PC-9 (cell line): ENCODE data around the gene UBLCP1.
"Not testable (repeated sequence)": the region's sequence is repeated elsewhere in the genome, so short reads cannot be mapped to it uniquely, and the experiment has no call there.

Experiments
- EZH2 ChIP-seq: fragments of 200-600 bp; sonication (generic); IDR thresholded peaks from 2 replicates; pipeline ENCODE4 v1.8.0; 2017; ENCODE audit warnings: antibody characterized with exemption, low read depth
- TF ChIP-seq, protein P1 (sequence below): fragments of 200-600 bp; sonication (generic); conservative IDR thresholded peaks from 2 replicates; pipeline ENCODE4 v1.6.1; 2017; ENCODE audit warnings: mixed run types, antibody characterized with exemption, mild to moderate bottlenecking, moderate library complexity

DNA sequence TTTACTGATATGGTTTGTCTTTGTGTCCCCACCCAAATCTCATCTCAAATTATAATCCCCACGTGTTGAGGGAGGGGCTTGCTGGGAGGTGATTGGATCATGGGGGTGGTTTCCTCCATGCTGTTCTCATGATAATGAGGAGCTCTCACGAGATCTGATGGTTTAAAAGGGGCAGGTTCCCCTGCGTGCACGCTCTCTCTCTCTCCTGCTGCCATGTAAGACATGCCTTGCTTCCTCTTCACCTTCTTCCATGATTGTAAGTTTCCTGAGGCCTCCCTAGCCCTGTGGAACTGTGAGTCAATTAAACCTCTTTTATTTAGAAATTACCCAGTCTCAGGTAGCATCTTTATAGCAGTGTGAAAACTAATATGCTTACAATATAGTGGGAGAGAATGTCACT is 2.9 kb upstream of the UBLCP1 start:
- TF ChIP-seq, protein P1, sequence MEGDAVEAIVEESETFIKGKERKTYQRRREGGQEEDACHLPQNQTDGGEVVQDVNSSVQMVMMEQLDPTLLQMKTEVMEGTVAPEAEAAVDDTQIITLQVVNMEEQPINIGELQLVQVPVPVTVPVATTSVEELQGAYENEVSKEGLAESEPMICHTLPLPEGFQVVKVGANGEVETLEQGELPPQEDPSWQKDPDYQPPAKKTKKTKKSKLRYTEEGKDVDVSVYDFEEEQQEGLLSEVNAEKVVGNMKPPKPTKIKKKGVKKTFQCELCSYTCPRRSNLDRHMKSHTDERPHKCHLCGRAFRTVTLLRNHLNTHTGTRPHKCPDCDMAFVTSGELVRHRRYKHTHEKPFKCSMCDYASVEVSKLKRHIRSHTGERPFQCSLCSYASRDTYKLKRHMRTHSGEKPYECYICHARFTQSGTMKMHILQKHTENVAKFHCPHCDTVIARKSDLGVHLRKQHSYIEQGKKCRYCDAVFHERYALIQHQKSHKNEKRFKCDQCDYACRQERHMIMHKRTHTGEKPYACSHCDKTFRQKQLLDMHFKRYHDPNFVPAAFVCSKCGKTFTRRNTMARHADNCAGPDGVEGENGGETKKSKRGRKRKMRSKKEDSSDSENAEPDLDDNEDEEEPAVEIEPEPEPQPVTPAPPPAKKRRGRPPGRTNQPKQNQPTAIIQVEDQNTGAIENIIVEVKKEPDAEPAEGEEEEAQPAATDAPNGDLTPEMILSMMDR = not testable (repeated sequence)
- not testable (repeated sequence) for TF ChIP-seq EZH2
